ENCODE results near the gene TRAPPC5.

DNA sequence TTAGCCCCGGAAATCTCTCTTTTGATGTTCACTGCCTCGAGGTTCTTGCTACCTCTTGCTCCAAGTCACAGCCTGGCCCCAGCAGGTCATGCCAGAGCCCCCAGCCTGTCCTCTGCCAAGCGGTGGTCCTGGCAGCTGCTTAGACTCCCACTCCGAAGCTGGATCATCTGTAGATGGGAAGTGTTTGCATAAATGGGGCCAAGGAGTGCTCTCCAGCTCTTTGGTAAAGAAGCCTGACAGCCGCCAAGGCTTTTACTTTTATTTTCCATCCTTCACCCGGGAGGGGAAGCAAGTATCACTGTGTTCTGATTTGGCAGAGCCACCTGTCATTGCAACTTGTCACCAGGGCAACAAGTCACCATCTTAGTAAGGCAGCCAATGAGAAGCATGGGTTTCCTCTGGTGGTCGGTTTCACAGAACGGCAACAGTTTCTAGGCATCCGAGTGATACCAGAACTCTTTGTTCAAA lies 22.4 kb upstream of the TRAPPC5 start:
- TF ChIP-seq, protein P1, sequence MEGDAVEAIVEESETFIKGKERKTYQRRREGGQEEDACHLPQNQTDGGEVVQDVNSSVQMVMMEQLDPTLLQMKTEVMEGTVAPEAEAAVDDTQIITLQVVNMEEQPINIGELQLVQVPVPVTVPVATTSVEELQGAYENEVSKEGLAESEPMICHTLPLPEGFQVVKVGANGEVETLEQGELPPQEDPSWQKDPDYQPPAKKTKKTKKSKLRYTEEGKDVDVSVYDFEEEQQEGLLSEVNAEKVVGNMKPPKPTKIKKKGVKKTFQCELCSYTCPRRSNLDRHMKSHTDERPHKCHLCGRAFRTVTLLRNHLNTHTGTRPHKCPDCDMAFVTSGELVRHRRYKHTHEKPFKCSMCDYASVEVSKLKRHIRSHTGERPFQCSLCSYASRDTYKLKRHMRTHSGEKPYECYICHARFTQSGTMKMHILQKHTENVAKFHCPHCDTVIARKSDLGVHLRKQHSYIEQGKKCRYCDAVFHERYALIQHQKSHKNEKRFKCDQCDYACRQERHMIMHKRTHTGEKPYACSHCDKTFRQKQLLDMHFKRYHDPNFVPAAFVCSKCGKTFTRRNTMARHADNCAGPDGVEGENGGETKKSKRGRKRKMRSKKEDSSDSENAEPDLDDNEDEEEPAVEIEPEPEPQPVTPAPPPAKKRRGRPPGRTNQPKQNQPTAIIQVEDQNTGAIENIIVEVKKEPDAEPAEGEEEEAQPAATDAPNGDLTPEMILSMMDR (IDR thresholded peaks at IDR 0.05): no peak
- TF ChIP-seq POLR2A (IDR thresholded peaks at IDR 0.05): no peak
